ENCODE results near the gene SULT1C3. TPM values are rescaled to one million over a fixed set of nuclear protein-coding genes. Genes with fewer than 3 reads are reported as not detected.

SULT1C3 gene
- not detected in 5 replicates for total RNA-seq (2022; extraction: Qiagen RNA extraction; ENCODE audit: low read depth)

DNA sequence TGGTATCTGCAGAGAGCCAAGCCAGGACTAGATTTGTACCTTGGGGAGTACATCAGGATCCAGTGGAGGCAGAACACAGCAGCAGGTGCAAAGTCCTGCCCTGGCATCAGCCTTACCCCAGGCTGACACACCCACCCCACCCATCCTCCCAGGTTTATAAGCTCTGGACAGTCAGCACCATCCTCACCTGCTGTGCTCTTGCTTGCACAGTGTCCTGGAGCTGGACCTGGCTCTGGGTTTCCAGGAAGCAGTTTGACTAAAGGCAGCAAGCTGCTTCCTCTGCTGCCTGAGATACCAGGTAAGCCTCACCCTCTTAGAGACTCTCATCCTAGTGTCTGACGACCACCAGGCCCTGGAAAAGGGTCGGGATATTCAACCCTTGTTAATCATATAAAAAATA is at the start of gene SULT1C3:
Gene SULT1C3 (plus strand): TSS at position 183 of the 400 bp plus-strand sequence. CDS start 7,227 bp downstream, outside the sequence.

DNA sequence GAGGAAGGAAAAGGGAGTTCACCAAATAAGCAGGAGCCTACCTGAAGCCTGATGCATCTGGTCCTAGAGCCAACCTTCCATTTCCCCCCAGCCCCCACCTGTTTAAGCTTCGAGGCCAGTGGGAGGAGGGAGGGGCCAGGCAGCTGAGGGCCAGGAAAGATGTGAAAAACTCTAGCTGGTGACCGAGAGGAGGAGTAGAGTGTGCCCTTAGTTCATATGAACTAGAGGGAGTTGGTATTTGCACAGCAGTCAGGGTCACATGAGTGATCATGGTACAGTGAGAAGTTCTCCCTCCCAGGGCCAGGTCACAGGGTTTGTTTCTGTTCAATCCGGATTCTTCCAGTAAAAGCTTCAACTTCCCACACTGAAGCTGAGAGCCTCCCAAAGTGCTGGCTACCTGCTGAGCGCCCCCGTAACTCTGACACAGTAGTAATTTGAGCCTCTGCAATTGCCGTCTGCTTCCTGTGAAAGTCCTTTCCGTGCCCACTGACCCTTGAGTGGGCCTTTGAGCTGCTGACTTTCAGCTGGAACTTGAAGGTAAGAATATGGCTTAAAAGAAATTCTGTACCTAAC is 48.9 kb downstream of the SULT1C3 start, which contains the start of gene SULT1C2:
Gene SULT1C2 (plus strand): TSS at position 362 of the 573 bp plus-strand sequence. CDS start 4,773 bp downstream, outside the sequence.

Other genes starting within 250 kb of the SULT1C3 start
- 0.39 to 1.3 TPM (median 0.42 TPM) in 5 replicates for gene SULT1C2, start 48.9 kb downstream of the SULT1C3 start, total RNA-seq (2022; extraction: Qiagen RNA extraction; ENCODE audit: low read depth)
- 0.02 TPM in 1 of 5 replicates, not detected in the others for gene SULT1C4, start 138.0 kb downstream of the SULT1C3 start, total RNA-seq (2022; extraction: Qiagen RNA extraction; ENCODE audit: low read depth)
- 10.9 to 16.1 TPM (median 13.7 TPM) in 5 replicates for gene GCC2, start 209.2 kb downstream of the SULT1C3 start, total RNA-seq (2022; extraction: Qiagen RNA extraction; ENCODE audit: low read depth)